ENCODE results near the gene STK4.

DNA sequence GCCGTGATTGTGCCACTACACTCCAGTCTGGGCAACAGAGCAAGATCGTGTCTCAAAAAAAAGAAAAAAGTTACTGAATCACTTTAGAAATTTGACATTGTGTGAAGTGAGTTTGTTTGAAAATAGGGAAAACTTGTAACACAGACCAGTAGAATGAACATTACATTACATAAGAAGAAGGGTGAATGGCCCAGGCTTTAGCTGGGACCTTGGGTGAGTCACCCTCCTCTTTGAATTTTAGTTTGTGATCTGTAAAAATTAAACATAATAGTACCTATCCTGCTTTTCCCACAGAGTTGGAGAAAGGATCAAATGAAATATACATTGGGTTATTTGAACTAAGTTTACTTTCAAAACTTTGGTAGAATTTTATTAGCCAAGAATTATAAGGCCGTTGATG is 78.3 kb downstream of the STK4 start:
- TF ChIP-seq, protein P1, sequence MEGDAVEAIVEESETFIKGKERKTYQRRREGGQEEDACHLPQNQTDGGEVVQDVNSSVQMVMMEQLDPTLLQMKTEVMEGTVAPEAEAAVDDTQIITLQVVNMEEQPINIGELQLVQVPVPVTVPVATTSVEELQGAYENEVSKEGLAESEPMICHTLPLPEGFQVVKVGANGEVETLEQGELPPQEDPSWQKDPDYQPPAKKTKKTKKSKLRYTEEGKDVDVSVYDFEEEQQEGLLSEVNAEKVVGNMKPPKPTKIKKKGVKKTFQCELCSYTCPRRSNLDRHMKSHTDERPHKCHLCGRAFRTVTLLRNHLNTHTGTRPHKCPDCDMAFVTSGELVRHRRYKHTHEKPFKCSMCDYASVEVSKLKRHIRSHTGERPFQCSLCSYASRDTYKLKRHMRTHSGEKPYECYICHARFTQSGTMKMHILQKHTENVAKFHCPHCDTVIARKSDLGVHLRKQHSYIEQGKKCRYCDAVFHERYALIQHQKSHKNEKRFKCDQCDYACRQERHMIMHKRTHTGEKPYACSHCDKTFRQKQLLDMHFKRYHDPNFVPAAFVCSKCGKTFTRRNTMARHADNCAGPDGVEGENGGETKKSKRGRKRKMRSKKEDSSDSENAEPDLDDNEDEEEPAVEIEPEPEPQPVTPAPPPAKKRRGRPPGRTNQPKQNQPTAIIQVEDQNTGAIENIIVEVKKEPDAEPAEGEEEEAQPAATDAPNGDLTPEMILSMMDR (IDR thresholded peaks at IDR 0.05) = no peak
- no peak for TF ChIP-seq ZFX (IDR thresholded peaks at IDR 0.05; ENCODE audit: borderline replicate concordance)
